Measurements from ENCODE around the gene RAD51B. TPM values are rescaled to one million over a fixed set of nuclear protein-coding genes. Genes with fewer than 3 reads are reported as not detected.

RAD51B gene
- total and polyA plus RNA-seq, 9 of the 15 experiments (the other 6 are each of a cell fraction or from before 2014, with no cell fraction given), result 8.5 to 17.3 (median 11.3) TPM

- TF ChIP-seq ZNF347 (CRISPR knock-in tag; IDR thresholded peaks at IDR 0.05; ENCODE audit: low read depth) (no peak), NUFIP1 (IDR thresholded peaks at IDR 0.05; ENCODE audit: partially characterized antibody) (no peak), PATZ1 (CRISPR knock-in tag; IDR thresholded peaks at IDR 0.05; ENCODE audit: borderline replicate concordance) (no peak), MXD1 (CRISPR knock-in tag; IDR thresholded peaks at IDR 0.05; ENCODE audit: borderline replicate concordance, poor library complexity, severe bottlenecking) (no peak), RFX5 (IDR thresholded peaks at IDR 0.05; ENCODE audit: low read depth, low read length) (no peak), ZSCAN29 (IDR thresholded peaks at IDR 0.05) (no peak)
These were observed 623.5 kb downstream of the RAD51B start (continued) for GRCh38 chr14:68442828-68443629.

- 0% methylated on average over 1 of the region's 2 CpGs for WGBS (ENCODE audit: insufficient coverage, low coverage, missing lambda C conversion rate)
- no peak overlapping the region for H3K9ac ChIP-seq (ENCODE audit: insufficient read depth in 1 of 2, low read depth in 2 of 2, low read length in 2 of 2)
- H3K36me3 ChIP-seq (ENCODE audit: control insufficient read depth, insufficient read depth, low read length), result no peaks in the 10 kb centered on the region
- H4K20me1 ChIP-seq (replicated peaks; ENCODE audit: control insufficient read depth, insufficient read depth, low read length), result no peaks in the 10 kb centered on the region
- DNase-seq (ENCODE audit: extremely low read depth in 1 of 4, low spot score in 3 of 4) (no peak), ATAC-seq (no peak), FAIRE-seq (no peak)
- H2AFZ ChIP-seq (ENCODE audit: low read depth, low read length), result no peak overlapping the region
- H3K79me2 ChIP-seq (ENCODE audit: control insufficient read depth, insufficient read depth, low read length), result no peaks in the 10 kb centered on the region
- H3K27ac ChIP-seq (ENCODE audit: extremely low read depth, low read depth, low read length), result no peak overlapping the region
- H3K27me3 ChIP-seq (ENCODE audit: control insufficient read depth in 2 of 2, insufficient read depth in 2 of 2, low read length in 2 of 2), result no peaks in the 10 kb centered on the region
- no peaks in the 10 kb centered on the region for H3K9me1 ChIP-seq (ENCODE audit: control insufficient read depth, insufficient read depth, low read length)
- in situ Hi-C loops (cut with MboI), result no loop called here
- POLR2A ChIA-PET, result no interaction called here
- H3K4me1 ChIP-seq (replicated peaks in 1 of 2; ENCODE audit: control insufficient read depth in 2 of 2, insufficient read depth in 2 of 2, low read length in 2 of 2), result no peaks in the 10 kb centered on the region
- CTCF ChIA-PET (ENCODE audit: low intra/inter-chr PET ratio), result no interaction called here
- intact Hi-C loops (cut with micrococcal nuclease), result no loop called here
- no peak overlapping the region for H3K4me2 ChIP-seq (ENCODE audit: insufficient read depth, low read length)
- BruUV-seq (replicated peaks), result no TSS peak
- H3K9me3 ChIP-seq (replicated peaks; ENCODE audit: control insufficient read depth, insufficient read depth, low read depth, low read length), result no peaks in the 10 kb centered on the region
- no peak overlapping the region for H3K4me3 ChIP-seq
- TF ChIP-seq CBX8 (IDR thresholded peaks at IDR 0.05; ENCODE audit: borderline replicate concordance, extremely low read depth, low read depth, low read length, poor library complexity, severe bottlenecking) (no peak), CTCF (IDR thresholded peaks at IDR 0.05 in 2 of 3, conservative IDR thresholded peaks at IDR 0.05 in 1 of 3; ENCODE audit: insufficient read depth in 2 of 3, low read depth in 1 of 3, low read length in 3 of 3) (no peak), KHSRP (IDR thresholded peaks at IDR 0.05) (no peak), LEF1 (IDR thresholded peaks at IDR 0.05) (no peak), ID3 (CRISPR knock-in tag; IDR thresholded peaks at IDR 0.05) (no peak), ID3 (tag; IDR thresholded peaks at IDR 0.05) (no peak), RBM25 (IDR thresholded peaks at IDR 0.05; ENCODE audit: low read depth, low read length, severe bottlenecking) (no peak), FOXP1 (CRISPR knock-in tag; IDR thresholded peaks at IDR 0.05) (no peak)
These were observed 625.0 kb downstream of the RAD51B start for GRCh38 chr14:68444449-68445168.

Data from K562 (cell line).